Body of pancreas (tissue), 4 donors: ENCODE data around the gene BEST3. TPM values are rescaled to one million over a fixed set of nuclear protein-coding genes. Genes with fewer than 3 reads are reported as not detected.

Experiments used
- ATAC-seq: fragments of 150-250 bp; one replicate; pipeline ENCODE4 v1.9.1; 2016
- DNase-seq, 4 donors: peaks; one replicate each; pipeline ENCODE4 v3.0.0-alpha.2; 2019
- H3K27ac ChIP-seq, 4 donors: fragments of 200-600 bp; sonication (generic); 1 replicate in 3 of 4; 2 replicates in 1 of 4; pipeline versions ENCODE4 v1.5.1 to v1.6.1; 2016 to 2019; ENCODE audit warnings: mild to moderate bottlenecking in 1 of 4, mixed read lengths in 1 of 4, moderate library complexity in 1 of 4
- H3K27me3 ChIP-seq, 2 donors: fragments of 200-600 bp; sonication (generic); one replicate each; pipeline ENCODE4 v1.6.0; 2016; ENCODE audit warnings: mild to moderate bottlenecking in 1 of 2
- H3K36me3 ChIP-seq, 2 donors: fragments of 200-600 bp; sonication (generic); replicated peaks in 1 of 2; 2 replicates each; pipeline ENCODE4 v1.5.1; 2016; ENCODE audit warnings: low read depth in 2 of 2; ENCODE audit not compliant: insufficient read depth in 1 of 2
- H3K4me1 ChIP-seq: fragments of 200-600 bp; sonication (generic); one replicate; pipeline ENCODE4 v1.6.0; 2016
- H3K4me3 ChIP-seq, 2 donors: fragments of 200-600 bp; sonication (generic); 1 replicate in 1 of 2; 2 replicates in 1 of 2; pipeline ENCODE4 v1.5.1; 2016 to 2019
- H3K9me3 ChIP-seq, 3 donors: fragments of 200-600 bp; sonication (generic); 1 replicate in 2 of 3; 2 replicates in 1 of 3; pipeline ENCODE4 v1.5.1; 2016
- POLR2A ChIP-seq, 3 donors: fragments of 450-650 bp; IDR thresholded peaks; one replicate each; pipeline ENCODE4 v1.6.1; 2016; ENCODE audit warnings: antibody characterized with exemption in 3 of 3, mild to moderate bottlenecking in 2 of 3
- WGBS, 2 donors: methylation state at CpG; one replicate each; pipeline ENCODE4 v1.1.5; 2017; 5-methylcytosine and 5-hydroxymethylcytosine counted together
- intact Hi-C: fragments of 100-400 bp; cut with DNase I; formaldehyde crosslinking; loops from one replicate; pipeline ENCODE4 v1.15.1; 2023
- total RNA-seq, 2 donors: library from RNA; depleted of rRNA; stranded (reverse); fragments of >200 nt; gene quantifications; one replicate each; pipeline ENCODE4 v1.1.0, GENCODE V29; 2016
- TF ChIP-seq, protein P1 (sequence below), 7 experiments: fragments of 450-650 bp in 4 of 7; fragments of 200-600 bp in 3 of 7; sonication (generic) in 3 of 7; IDR thresholded peaks; one replicate each; pipeline ENCODE4 v1.5.1; 2016 to 2019; ENCODE audit warnings: antibody characterized with exemption in 7 of 7

Gene BEST3
- total RNA-seq, 2 donors from 2014 or later: 1.3 TPM; not detected in 1

DNA sequence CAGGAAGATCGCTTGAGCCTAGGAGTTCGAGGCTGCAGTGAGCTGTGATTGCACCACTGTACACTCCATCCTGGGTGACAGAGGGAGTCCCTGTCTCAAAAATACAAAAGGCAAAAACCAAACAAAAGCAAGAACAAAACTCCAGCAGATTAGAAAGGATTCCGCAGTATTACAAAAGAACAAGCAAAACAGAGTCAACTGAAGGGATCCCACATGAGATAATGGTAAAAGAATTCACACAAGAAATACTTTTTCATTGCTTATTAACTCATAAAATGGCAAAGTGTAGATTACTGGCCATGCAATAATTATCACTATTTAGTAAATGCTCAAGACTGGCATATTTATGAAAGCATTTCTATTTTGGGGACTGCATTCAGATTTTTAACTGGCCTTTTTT is 35.4 kb downstream of the BEST3 start:
- DNase-seq (no peak), ATAC-seq (no peak)
- Histone ChIP-seq H3K9me3 (no peaks in the 10 kb centered on the region), H3K27ac (no peak overlapping the region), H3K4me3 (no peak overlapping the region), H3K27me3 (no peaks in the 10 kb centered on the region), H3K36me3 (no peaks in the 10 kb centered on the region), H3K4me1 (no peaks in the 10 kb centered on the region)
- 74 to 83% methylated on average over 3 of the region's 3 CpGs for WGBS, 2 donors
- TF ChIP-seq, protein P1, sequence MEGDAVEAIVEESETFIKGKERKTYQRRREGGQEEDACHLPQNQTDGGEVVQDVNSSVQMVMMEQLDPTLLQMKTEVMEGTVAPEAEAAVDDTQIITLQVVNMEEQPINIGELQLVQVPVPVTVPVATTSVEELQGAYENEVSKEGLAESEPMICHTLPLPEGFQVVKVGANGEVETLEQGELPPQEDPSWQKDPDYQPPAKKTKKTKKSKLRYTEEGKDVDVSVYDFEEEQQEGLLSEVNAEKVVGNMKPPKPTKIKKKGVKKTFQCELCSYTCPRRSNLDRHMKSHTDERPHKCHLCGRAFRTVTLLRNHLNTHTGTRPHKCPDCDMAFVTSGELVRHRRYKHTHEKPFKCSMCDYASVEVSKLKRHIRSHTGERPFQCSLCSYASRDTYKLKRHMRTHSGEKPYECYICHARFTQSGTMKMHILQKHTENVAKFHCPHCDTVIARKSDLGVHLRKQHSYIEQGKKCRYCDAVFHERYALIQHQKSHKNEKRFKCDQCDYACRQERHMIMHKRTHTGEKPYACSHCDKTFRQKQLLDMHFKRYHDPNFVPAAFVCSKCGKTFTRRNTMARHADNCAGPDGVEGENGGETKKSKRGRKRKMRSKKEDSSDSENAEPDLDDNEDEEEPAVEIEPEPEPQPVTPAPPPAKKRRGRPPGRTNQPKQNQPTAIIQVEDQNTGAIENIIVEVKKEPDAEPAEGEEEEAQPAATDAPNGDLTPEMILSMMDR (IDR thresholded peaks at IDR 0.05): no peak
- no peak for TF ChIP-seq POLR2A (IDR thresholded peaks at IDR 0.05)
- intact Hi-C loops: no loop called here

DNA sequence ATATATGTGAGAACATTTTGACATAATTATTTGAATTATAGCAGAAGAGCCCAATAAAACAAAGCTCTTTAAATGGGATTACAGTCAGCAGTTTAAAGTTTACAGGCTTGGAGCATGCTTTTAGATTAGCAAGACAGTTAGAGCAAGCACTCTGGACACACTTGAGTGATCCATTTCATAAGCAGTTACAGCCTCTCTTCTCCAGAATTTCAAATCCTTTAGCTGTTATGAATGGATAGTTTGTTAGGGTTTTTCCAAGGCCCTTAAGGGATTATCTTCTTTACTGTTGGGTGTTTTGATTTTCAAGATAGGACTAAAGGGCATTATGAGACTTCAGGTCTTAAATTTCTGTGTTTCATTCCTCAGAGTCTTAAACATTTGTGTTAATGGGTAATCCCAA is 36.3 kb downstream of the BEST3 start:
- DNase-seq: no peak
- Histone ChIP-seq H3K4me3 (no peak overlapping the region), H3K4me1 (no peaks in the 10 kb centered on the region), H3K36me3 (no peaks in the 10 kb centered on the region), H3K27me3 (no peaks in the 10 kb centered on the region), H3K27ac (no peak overlapping the region), H3K9me3 (no peaks in the 10 kb centered on the region)
- TF ChIP-seq, protein P1 (IDR thresholded peaks at IDR 0.05): no peak
- no peak for TF ChIP-seq POLR2A (IDR thresholded peaks at IDR 0.05)
- intact Hi-C loops: no loop called here
- no peak for ATAC-seq

DNA sequence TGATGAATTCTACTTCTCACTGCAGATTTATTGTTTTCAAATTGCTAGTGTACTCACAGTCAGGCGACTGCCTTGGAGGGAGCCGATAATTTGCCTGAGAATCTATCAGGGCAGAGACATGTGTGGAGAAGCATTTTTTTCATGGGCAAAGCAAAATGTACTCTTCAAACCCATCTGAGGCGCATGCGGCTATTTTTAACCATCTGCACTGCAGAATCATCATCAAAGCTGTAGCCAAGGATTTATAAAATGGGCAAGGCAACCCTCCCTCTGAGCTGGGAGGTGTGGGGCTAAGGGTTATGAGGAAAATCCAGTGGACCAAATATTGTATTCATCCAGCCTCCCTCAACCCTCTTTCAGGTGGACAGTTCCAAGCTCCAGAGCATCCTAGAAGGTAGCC is 37.7 kb downstream of the BEST3 start:
- Histone ChIP-seq H3K4me1 (no peaks in the 10 kb centered on the region), H3K9me3 (no peaks in the 10 kb centered on the region), H3K27me3 (no peaks in the 10 kb centered on the region), H3K36me3 (no peaks in the 10 kb centered on the region), H3K4me3 (no peak overlapping the region), H3K27ac (no peak overlapping the region)
- intact Hi-C loops: no loop called here
- TF ChIP-seq, protein P1 (IDR thresholded peaks at IDR 0.05): no peak
- TF ChIP-seq POLR2A (IDR thresholded peaks at IDR 0.05): no peak
- DNase-seq (no peak), ATAC-seq (no peak)
- 63 to 77% methylated on average over 4 of the region's 4 CpGs for WGBS, 2 donors

DNA sequence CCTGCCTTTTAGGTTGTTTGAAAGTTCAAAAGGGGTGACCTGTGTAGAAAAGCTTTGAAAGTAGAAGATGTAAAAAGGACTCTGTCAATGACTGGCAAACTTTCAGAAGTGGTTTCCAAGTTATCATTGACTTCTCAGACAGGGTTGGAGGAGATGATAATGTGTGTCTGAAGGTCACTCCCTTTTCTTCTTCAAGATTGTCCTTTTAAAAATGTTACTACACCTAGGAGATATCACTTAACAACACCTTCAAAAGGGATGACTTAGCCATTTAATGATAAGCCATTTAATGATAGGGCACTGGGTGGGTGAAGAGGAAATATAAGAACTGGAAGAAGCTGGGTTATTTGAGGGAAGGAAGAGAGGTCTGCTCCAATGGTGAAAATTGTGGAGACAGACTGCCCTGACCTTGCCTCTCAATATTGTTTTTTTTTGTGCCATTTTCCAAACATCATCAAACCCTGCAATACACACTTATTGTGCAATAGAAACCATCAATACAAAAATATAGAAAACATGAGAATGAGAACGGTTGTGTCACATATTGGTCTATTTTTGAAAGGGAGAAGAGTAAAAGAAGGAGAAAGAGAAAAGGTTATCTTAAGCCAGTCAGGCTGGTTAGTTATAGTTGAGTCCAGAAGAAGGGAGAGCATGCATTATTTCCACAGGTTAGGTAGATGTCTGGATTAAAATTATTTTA is 38.8 kb downstream of the BEST3 start:
- no peaks in the 10 kb centered on the region for H3K36me3 ChIP-seq
- H3K4me3 ChIP-seq: no peak overlapping the region
- WGBS, 2 donors: 50 to 71% methylated on average over 1 of the region's 1 CpG
- ATAC-seq (no peak), DNase-seq (no peak)
- no peaks in the 10 kb centered on the region for H3K4me1 ChIP-seq
- no peaks in the 10 kb centered on the region for H3K27me3 ChIP-seq
- no peaks in the 10 kb centered on the region for H3K9me3 ChIP-seq
- intact Hi-C loops: no loop called here
- no peak overlapping the region for H3K27ac ChIP-seq
- TF ChIP-seq, protein P1 (IDR thresholded peaks at IDR 0.05): no peak
- no peak for TF ChIP-seq POLR2A (IDR thresholded peaks at IDR 0.05)

DNA sequence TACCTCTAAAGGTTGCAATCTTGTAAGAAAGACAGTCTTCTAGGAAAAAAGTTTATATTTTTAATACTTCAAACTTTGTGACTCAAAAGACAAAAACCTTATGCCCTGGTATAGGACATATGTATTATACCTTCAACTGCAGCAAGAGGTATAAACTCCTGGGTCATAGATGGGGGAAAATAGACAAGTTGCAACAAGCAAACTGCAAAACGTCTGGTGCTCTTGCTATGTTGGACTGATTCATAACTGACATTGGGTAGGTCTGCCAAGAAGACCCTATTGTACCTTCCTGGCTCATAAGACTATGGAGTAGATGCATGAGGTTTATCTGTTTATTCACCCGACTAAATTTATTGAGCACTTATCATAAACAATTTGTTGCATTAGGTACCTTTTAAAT is 40.9 kb downstream of the BEST3 start:
- no peaks in the 10 kb centered on the region for H3K36me3 ChIP-seq
- WGBS, 2 donors: 45 to 64% methylated on average over 2 of the region's 2 CpGs
- DNase-seq: no peak
- no peaks in the 10 kb centered on the region for H3K4me1 ChIP-seq
- intact Hi-C loops: no loop called here
- no peak for ATAC-seq
- TF ChIP-seq, protein P1 (IDR thresholded peaks at IDR 0.05): no peak
- TF ChIP-seq POLR2A (IDR thresholded peaks at IDR 0.05): no peak
- H3K9me3 ChIP-seq: no peaks in the 10 kb centered on the region
- no peak overlapping the region for H3K27ac ChIP-seq
- H3K27me3 ChIP-seq: no peaks in the 10 kb centered on the region
- no peak overlapping the region for H3K4me3 ChIP-seq
